ENCODE measurements around the gene WDR81. TPM values are rescaled to one million over a fixed set of nuclear protein-coding genes. Genes with fewer than 3 reads are reported as not detected.

The WDR81 gene
- total RNA-seq, 1 experiment from 2014 or later = 19.4 TPM

- H3K27ac ChIP-seq (ENCODE audit: low read depth, low read length, poor library complexity, severe bottlenecking) = peak overlapping the region; percentile 65
- H3K4me1 ChIP-seq (ENCODE audit: insufficient read depth, low read length, poor library complexity, severe bottlenecking) = peaks cover 3% of the 10 kb centered on the region
- no peaks in the 10 kb centered on the region for H3K36me3 ChIP-seq (ENCODE audit: insufficient read depth, low read length, poor library complexity, severe bottlenecking)
- POLR2A ChIA-PET (ENCODE audit: low non-redundant PET) = no interaction called here
- CTCF ChIA-PET = interaction anchor here (0.5 kb wide), 1 partner anchor 158 kb away, joined by 4 read pairs; no protein-coding TSS in a partner anchor
- peak overlapping the region; percentile 71 for H3K4me3 ChIP-seq (ENCODE audit: low read depth, low read length, poor library complexity, severe bottlenecking)
- TF ChIP-seq CTCF (conservative IDR thresholded peaks at IDR 0.05; ENCODE audit: low read depth, low read length) (no peak), EZH2 (IDR thresholded peaks at IDR 0.05; ENCODE audit: borderline replicate concordance, low read depth, low read length, poor library complexity, severe bottlenecking) (no peak)
- intact Hi-C loops (cut with micrococcal nuclease; ENCODE audit: unreplicated experiment) = loop anchor here (5.0 kb wide), 1 partner anchor 37 kb away; the partner anchor contains the start of gene SERPINF1
- BruUV-seq (replicated peaks) = no TSS peak
- H3K9me3 ChIP-seq (ENCODE audit: low read depth, low read length, poor library complexity, severe bottlenecking) = no peaks in the 10 kb centered on the region
- peak; percentile 28 for DNase-seq (ENCODE audit: low spot score)
- no peaks in the 10 kb centered on the region for H3K27me3 ChIP-seq (replicated peaks; ENCODE audit: insufficient read depth, low read depth, low read length, poor library complexity)
These were observed 551 bp downstream of the WDR81 start for GRCh38 chr17:1724869-1725641.

GRCh38 chr17:1725642-1726511 is 1.4 kb downstream of the WDR81 start:
- Histone ChIP-seq H3K4me3 (ENCODE audit: low read depth, low read length, poor library complexity, severe bottlenecking) (no peak overlapping the region), H3K36me3 (ENCODE audit: insufficient read depth, low read length, poor library complexity, severe bottlenecking) (no peaks in the 10 kb centered on the region), H3K27ac (ENCODE audit: low read depth, low read length, poor library complexity, severe bottlenecking) (no peak overlapping the region), H3K27me3 (replicated peaks; ENCODE audit: insufficient read depth, low read depth, low read length, poor library complexity) (no peaks in the 10 kb centered on the region), H3K9me3 (ENCODE audit: low read depth, low read length, poor library complexity, severe bottlenecking) (no peaks in the 10 kb centered on the region), H3K4me1 (ENCODE audit: insufficient read depth, low read length, poor library complexity, severe bottlenecking) (peaks cover 3% of the 10 kb centered on the region)
- POLR2A ChIA-PET (ENCODE audit: low non-redundant PET) = no interaction called here
- no peak for DNase-seq (ENCODE audit: low spot score)
- intact Hi-C loops (cut with micrococcal nuclease; ENCODE audit: unreplicated experiment) = no loop called here
- CTCF ChIA-PET = no interaction called here
- BruUV-seq (replicated peaks) = TSS peak; percentile 34
- TF ChIP-seq CTCF (conservative IDR thresholded peaks at IDR 0.05; ENCODE audit: low read depth, low read length) = no peak

- CTCF ChIA-PET = no interaction called here
- POLR2A ChIA-PET (ENCODE audit: low non-redundant PET) = no interaction called here
These were observed 2.2 kb downstream of the WDR81 start for GRCh38 chr17:1726626-1727257.

More at GRCh38 chr17:1726626-1727257, 2.2 kb downstream of the WDR81 start:
- Histone ChIP-seq H3K9me3 (ENCODE audit: low read depth, low read length, poor library complexity, severe bottlenecking) (no peaks in the 10 kb centered on the region), H3K27me3 (replicated peaks; ENCODE audit: insufficient read depth, low read depth, low read length, poor library complexity) (no peaks in the 10 kb centered on the region), H3K36me3 (ENCODE audit: insufficient read depth, low read length, poor library complexity, severe bottlenecking) (no peaks in the 10 kb centered on the region), H3K4me1 (ENCODE audit: insufficient read depth, low read length, poor library complexity, severe bottlenecking) (peaks cover 3% of the 10 kb centered on the region), H3K27ac (ENCODE audit: low read depth, low read length, poor library complexity, severe bottlenecking) (no peak overlapping the region), H3K4me3 (ENCODE audit: low read depth, low read length, poor library complexity, severe bottlenecking) (no peak overlapping the region)
- no TSS peak for BruUV-seq (replicated peaks)
- TF ChIP-seq CTCF (conservative IDR thresholded peaks at IDR 0.05; ENCODE audit: low read depth, low read length) (no peak), EZH2 (IDR thresholded peaks at IDR 0.05; ENCODE audit: borderline replicate concordance, low read depth, low read length, poor library complexity, severe bottlenecking) (no peak)
- DNase-seq (ENCODE audit: low spot score) = no peak
- intact Hi-C loops (cut with micrococcal nuclease; ENCODE audit: unreplicated experiment) = no loop called here
